K562 (cell line): ENCODE data around the gene NFATC3. TPM values are rescaled to one million over a fixed set of nuclear protein-coding genes. Genes with fewer than 3 reads are reported as not detected.

Source experiments
- BRF2 ChIP-seq: IDR thresholded peaks from 3 replicates; pipeline ENCODE4 v1.6.1; 2011; ENCODE audit warnings: borderline replicate concordance, mild to moderate bottlenecking; ENCODE audit not compliant: insufficient read length, insufficient read depth
- HNRNPLL ChIP-seq: fragments of 200-400 bp; formaldehyde crosslinking; IDR thresholded peaks from 2 replicates; pipeline ENCODE4 v1.6.1; 2017; ENCODE audit warnings: low read length, low read depth, mild to moderate bottlenecking; ENCODE audit not compliant: poor library complexity, severe bottlenecking
- MLX ChIP-seq, 2 experiments: fragments of 450-650 bp in 1 of 2; sonication (generic) in 1 of 2; formaldehyde crosslinking; conservative IDR thresholded peaks; 2 replicates each; pipeline versions ENCODE4 v1.4.0 to v1.8.1; 2020 to 2022; ENCODE audit warnings: mild to moderate bottlenecking in 1 of 2, missing genetic modification reagents in 1 of 2
- MXD1 ChIP-seq: fragments of 250-450 bp; sonication (Bioruptor Pico); IDR thresholded peaks from 2 replicates; pipeline ENCODE4 v1.8.0; 2021; ENCODE audit warnings: borderline replicate concordance, mild to moderate bottlenecking, moderate library complexity; ENCODE audit not compliant: poor library complexity, severe bottlenecking
- NBN ChIP-seq: fragments of 450-650 bp; IDR thresholded peaks from 2 replicates; pipeline ENCODE4 v1.6.1; 2016; ENCODE audit warnings: low read depth, mild to moderate bottlenecking
- NR4A1 ChIP-seq, 2 experiments: fragments of 250-450 bp in 1 of 2; fragments of 450-650 bp in 1 of 2; sonication (Bioruptor Pico) in 1 of 2; IDR thresholded peaks; 2 replicates each; pipeline versions ENCODE4 v1.4.0 to v1.6.1; 2016 to 2020; ENCODE audit warnings: mild to moderate bottlenecking in 2 of 2, missing compliant biosample characterization in 1 of 2, missing genetic modification characterization in 1 of 2, moderate library complexity in 1 of 2
- ZBTB33 ChIP-seq: sonication (generic); formaldehyde crosslinking; IDR thresholded peaks from 2 replicates; pipeline ENCODE4 v1.8.1; 2023; ENCODE audit warnings: mild to moderate bottlenecking, missing genetic modification reagents
- polyA plus RNA-seq, 8 experiments: library from polyadenylated mRNA; depleted of rRNA in 4 of 8; stranded (reverse) in 5 of 8; unstranded in 3 of 8; fragments of >200 nt; fragmentation: Nextera tagmentation in 2 of 8; fragmentation: Illumina TruSeq in 1 of 8; extraction: Ambion mirVana in 2 of 8; extraction: Trizol in 1 of 8; gene quantifications; 2 replicates each; pipeline versions ENCODE4 v1.2.1 to v1.2.3, GENCODE V29; 2011 to 2014; ENCODE audit warnings: inconsistent platforms in 1 of 8, missing spikeins in 1 of 8
- total RNA-seq, 7 experiments: library from RNA; depleted of rRNA in 6 of 7; stranded (reverse); fragments of >200 nt in 6 of 7; fragmentation: Illumina TruSeq in 2 of 7; extraction: Trizol in 2 of 7; gene quantifications; 2 replicates each; pipeline versions ENCODE4 v1.2.1 to v1.2.3, GENCODE V29; 2011 to 2021; ENCODE audit warnings: low replicate concordance in 1 of 7
- TF ChIP-seq, protein P1 (sequence below): fragments of 450-650 bp; IDR thresholded peaks from 2 replicates; pipeline ENCODE4 v1.6.1; 2016; ENCODE audit warnings: borderline replicate concordance

Gene NFATC3
- total and polyA plus RNA-seq, 9 of the 15 experiments (the other 6 are each of a cell fraction or from before 2014, with no cell fraction given), result 15.7 to 98.4 (median 59.4) TPM

- TF ChIP-seq ZBTB33 (CRISPR knock-in tag) (no peak), NR4A1 (CRISPR knock-in tag; IDR thresholded peaks at IDR 0.05) (no peak), NR4A1 (tag; IDR thresholded peaks at IDR 0.05) (no peak), NBN (no peak), MLX (CRISPR knock-in tag; conservative IDR thresholded peaks at IDR 0.05) (no peak), MXD1 (no peak), HNRNPLL (no peak), BRF2 (no peak)
- TF ChIP-seq, protein P1, sequence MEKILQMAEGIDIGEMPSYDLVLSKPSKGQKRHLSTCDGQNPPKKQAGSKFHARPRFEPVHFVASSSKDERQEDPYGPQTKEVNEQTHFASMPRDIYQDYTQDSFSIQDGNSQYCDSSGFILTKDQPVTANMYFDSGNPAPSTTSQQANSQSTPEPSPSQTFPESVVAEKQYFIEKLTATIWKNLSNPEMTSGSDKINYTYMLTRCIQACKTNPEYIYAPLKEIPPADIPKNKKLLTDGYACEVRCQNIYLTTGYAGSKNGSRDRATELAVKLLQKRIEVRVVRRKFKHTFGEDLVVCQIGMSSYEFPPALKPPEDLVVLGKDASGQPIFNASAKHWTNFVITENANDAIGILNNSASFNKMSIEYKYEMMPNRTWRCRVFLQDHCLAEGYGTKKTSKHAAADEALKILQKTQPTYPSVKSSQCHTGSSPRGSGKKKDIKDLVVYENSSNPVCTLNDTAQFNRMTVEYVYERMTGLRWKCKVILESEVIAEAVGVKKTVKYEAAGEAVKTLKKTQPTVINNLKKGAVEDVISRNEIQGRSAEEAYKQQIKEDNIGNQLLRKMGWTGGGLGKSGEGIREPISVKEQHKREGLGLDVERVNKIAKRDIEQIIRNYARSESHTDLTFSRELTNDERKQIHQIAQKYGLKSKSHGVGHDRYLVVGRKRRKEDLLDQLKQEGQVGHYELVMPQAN, result no peak
These were observed 13.0 kb upstream of the NFATC3 start (continued) for GRCh38 chr16:68072038-68072695.
